ENCODE results near the gene LONRF3. TPM values are rescaled to one million over a fixed set of nuclear protein-coding genes. Genes with fewer than 3 reads are reported as not detected.
"Not testable (repeated sequence)": the region's sequence is repeated elsewhere in the genome, so short reads cannot be mapped to it uniquely, and the experiment has no call there.

Gene LONRF3
- total RNA-seq, 1 donor from 2014 or later = 4.2 TPM

GRCh38 chrX:119027960-119028732 is 53.7 kb downstream of the LONRF3 start:
- ATAC-seq; intact Hi-C loops (cut with micrococcal nuclease); DNase-seq: not testable (repeated sequence)

DNA sequence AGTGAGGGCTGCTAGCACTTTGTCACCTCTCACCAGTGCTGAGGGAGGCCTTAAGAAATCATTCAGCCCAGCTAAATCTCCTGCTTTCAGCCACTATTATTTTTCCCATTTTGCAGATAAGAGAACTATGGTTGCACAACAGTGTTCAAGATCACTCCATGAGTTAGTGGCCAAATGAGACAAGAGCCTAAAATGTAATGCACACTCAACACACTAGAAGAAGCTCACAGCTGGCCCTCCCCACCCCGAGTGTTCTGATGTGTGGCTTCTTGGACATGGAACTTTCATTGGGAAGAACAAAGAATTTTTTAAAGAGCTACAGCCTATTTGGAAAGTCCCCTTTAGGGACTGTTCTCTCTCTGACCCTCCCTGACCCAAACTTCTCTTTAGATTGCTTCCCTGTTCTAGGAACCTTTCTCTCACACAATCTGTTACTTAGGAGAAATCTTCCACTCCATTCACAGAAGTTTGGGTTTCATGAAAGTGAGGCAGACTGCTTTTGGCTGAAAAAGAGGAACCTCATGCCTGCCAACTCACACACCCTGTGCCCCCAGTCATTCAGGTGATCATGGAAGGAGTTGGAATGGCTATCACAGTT is 54.4 kb downstream of the LONRF3 start:
- ATAC-seq (peak; percentile 92), DNase-seq (peak; percentile 45)
- intact Hi-C loops (cut with micrococcal nuclease) = no loop called here

GRCh38 chrX:119029656-119030055 is 55.2 kb downstream of the LONRF3 start:
- DNase-seq; intact Hi-C loops (cut with micrococcal nuclease); ATAC-seq: not testable (repeated sequence)

GRCh38 chrX:119030990-119031389 is 56.6 kb downstream of the LONRF3 start:
- intact Hi-C loops (cut with micrococcal nuclease) = no loop called here
- no peak for ATAC-seq

DNA sequence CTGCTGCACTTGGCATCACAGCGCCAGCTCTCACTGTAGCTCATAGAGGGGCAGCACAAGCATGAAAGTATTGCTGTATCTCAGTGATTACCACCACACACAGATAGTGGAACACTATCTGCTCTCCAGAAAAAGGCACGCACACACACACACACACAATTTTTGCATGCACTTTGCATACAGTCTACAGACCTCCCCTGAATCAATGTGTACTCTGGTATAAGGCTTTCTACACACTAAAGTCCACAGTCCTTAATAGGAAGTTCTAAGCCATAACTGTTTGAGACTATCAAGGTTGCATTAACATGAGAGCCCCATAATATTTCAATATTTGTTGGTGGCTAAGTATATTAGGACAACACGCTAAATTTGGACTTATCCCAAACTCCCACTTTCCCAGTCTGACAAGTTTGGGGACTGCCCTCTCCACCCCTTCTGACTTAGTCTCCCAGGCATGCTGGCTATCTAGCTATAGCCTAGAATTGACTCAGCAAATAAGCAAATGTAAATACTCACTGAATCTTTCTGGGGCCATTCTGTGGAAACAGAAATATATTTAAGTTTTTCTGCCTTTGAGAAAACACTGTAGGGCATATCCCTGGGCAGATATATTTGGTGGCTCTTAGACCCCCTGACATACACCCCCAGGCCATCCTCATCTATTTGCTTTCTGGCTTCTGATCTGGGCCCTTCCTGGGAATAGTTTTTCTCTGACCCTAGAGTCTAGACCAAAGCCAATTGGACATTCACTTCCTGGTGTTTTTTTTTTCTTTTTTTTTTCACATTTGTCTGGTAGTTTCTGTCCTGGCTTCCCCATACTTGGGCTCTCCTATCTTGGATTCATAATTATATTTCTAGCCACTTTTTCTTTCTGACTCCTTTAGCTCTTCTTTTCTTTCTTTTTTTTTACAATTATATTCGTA is 62.0 kb downstream of the LONRF3 start:
- DNase-seq (no peak), ATAC-seq (no peak)
- intact Hi-C loops (cut with micrococcal nuclease) = no loop called here

More at GRCh38 chrX:119030990-119031389, 56.6 kb downstream of the LONRF3 start:
- no peak for DNase-seq

- DNase-seq (no peak), ATAC-seq (peak; percentile 54)
- intact Hi-C loops (cut with micrococcal nuclease) = no loop called here
Observed at GRCh38 chrX:119040432-119040831, 66.0 kb downstream of the LONRF3 start.

DNA sequence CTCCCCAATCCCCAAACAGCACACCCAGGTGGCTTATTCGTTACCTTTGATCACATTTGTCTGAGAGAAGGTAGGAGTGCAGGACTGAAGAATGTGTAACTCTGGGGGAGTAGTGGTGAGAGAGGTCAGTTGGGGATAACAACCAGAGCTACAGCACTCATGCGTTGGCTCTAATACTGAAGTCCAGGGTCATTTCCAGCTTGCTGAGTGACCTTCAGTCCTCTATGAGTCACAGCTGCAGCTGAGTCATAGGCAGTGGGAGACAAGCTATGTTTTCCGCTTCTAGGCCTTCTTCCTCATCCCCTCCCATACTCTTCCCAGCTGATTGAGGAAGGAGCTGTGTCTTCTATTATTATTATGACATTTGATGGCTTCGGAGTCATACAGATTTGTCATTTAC is 66.8 kb downstream of the LONRF3 start:
- intact Hi-C loops (cut with micrococcal nuclease) = no loop called here
- DNase-seq (peak; percentile 31), ATAC-seq (peak; percentile 100)

DNA sequence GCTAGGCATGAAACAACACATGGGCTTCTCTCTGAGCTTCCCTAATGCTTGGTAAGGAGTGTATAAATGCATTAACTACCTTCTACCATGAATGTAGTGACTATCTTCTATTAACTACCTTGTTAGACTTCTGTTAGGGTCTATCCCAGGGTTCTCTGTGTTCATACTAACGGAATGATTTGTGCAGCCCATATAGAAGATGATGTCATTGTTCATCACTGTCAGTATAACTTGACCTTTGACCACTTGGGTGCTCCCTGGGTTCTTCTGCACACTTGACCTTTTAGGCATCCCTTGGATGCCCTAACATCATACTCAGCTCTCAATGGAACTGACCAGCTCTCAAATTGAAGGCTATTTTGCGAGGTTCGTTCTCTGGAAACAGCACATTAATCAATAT is 67.6 kb downstream of the LONRF3 start:
- ATAC-seq (no peak), DNase-seq (no peak)
- intact Hi-C loops (cut with micrococcal nuclease) = no loop called here

GRCh38 chrX:119042996-119043395 is 68.6 kb downstream of the LONRF3 start:
- ATAC-seq (no peak), DNase-seq (no peak)
- intact Hi-C loops (cut with micrococcal nuclease) = no loop called here

- ATAC-seq = no peak
- no peak for DNase-seq
- intact Hi-C loops (cut with micrococcal nuclease) = no loop called here
Observed at GRCh38 chrX:119045884-119046283, 71.5 kb downstream of the LONRF3 start.

DNA sequence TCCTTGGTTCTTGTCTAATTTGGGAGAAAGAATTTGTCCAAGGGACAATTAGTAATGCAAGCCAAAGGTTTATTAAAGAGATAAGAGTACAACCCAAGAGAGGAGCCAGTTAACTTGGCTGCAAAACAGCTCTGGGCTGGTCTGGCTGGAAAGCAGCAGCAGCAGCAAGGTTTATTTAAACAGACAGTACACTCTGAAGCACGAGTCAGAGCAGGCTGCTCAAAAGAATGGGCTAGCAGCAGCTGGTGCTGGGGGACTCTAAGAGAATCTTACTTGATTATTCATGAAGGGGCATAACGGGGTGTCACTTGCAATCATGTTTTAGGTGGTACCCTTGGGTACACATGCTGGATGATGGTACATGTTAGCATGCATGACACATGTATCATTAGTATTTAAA is 81.3 kb downstream of the LONRF3 start:
- peak; percentile 53 for DNase-seq
- peak; percentile 98 for ATAC-seq
- intact Hi-C loops (cut with micrococcal nuclease) = no loop called here

DNA sequence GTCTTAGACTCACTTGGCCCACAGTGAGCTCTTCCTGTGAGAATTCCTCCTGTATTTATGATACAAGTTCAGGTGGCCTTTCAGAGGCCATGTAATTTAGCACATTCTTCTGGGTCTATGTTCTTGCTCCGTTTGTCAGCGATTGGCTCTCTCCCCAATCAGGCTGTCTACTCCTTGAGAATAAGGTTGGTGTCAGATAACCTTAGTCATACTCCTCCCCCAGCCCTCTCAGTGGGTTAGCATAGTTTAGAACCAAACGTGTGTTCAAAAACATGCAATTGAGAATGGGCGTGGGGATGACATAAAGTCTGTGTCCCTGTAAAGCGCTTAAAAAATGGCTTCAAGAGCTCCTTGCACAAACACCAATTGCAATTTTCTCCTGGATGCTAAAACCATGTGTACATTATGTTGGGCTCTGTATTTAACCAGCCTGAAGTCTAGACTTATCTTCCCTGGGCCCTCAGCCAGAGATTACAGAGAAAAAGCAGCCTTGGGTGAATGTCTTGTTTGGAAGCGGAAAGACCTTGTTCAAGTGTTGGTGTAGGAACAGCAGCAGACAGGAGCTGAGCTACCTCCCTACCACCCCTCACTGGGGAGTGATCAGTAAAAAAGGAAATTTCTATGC is 88.4 kb downstream of the LONRF3 start:
- intact Hi-C loops (cut with micrococcal nuclease) = loop anchor here (10.0 kb wide), 1 partner anchor 58 kb away; no protein-coding TSS in a partner anchor
- ATAC-seq (no peak), DNase-seq (no peak)

DNA sequence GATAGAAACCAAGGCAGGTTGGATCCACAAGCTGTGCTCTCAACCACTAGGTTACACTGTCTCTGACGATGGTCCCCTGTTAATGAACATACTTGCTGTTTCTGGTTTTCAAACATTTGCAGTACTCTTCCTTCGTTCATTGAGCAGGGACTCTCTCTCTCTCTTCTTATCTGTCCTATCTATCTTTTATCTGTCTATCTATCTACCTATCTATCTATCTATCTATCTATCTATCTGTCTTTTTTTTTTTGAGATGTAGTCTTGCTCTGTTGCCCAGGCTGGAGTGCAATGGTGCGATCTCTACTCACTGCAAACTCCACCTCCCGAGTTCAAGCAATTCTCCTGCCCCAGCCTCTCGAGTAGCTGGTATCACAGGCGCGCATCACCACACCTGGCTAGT is 89.0 kb downstream of the LONRF3 start:
- DNase-seq = no peak
- intact Hi-C loops (cut with micrococcal nuclease) = loop anchor here (10.0 kb wide), 1 partner anchor 59 kb away; no protein-coding TSS in a partner anchor
- no peak for ATAC-seq

GRCh38 chrX:119067023-119067739 is 92.8 kb downstream of the LONRF3 start:
- ATAC-seq = peak; percentile 75
- intact Hi-C loops (cut with micrococcal nuclease) = loop anchor here (5.0 to 10.0 kb wide), 2 partner anchors 62 to 220 kb away; no protein-coding TSS in a partner anchor
- DNase-seq = peak; percentile 61

Other genes with a start within 250 kb of the LONRF3 start
- gene IL13RA1, start 247.0 kb upstream of the LONRF3 start, total RNA-seq = 17.2 TPM
- not detected for gene ZCCHC12, start 150.8 kb upstream of the LONRF3 start, total RNA-seq
- not detected for gene CT47C1, start 98.4 kb downstream of the LONRF3 start, total RNA-seq
- not detected for gene KIAA1210, start 153.2 kb downstream of the LONRF3 start, total RNA-seq